GM18870 (cell line): Measurements from ENCODE around the gene NEK8.
"Not testable (repeated sequence)": the region's sequence is repeated elsewhere in the genome, so short reads cannot be mapped to it uniquely, and the experiment has no call there.

Experiments used
- ATAC-seq: cut with Tn5 transposase; IDR thresholded peaks from one replicate; pipeline ENCODE4 v1.9.1; 2021; ENCODE audit warnings: moderate library complexity; ENCODE audit not compliant: unreplicated experiment

NEK8 gene

DNA sequence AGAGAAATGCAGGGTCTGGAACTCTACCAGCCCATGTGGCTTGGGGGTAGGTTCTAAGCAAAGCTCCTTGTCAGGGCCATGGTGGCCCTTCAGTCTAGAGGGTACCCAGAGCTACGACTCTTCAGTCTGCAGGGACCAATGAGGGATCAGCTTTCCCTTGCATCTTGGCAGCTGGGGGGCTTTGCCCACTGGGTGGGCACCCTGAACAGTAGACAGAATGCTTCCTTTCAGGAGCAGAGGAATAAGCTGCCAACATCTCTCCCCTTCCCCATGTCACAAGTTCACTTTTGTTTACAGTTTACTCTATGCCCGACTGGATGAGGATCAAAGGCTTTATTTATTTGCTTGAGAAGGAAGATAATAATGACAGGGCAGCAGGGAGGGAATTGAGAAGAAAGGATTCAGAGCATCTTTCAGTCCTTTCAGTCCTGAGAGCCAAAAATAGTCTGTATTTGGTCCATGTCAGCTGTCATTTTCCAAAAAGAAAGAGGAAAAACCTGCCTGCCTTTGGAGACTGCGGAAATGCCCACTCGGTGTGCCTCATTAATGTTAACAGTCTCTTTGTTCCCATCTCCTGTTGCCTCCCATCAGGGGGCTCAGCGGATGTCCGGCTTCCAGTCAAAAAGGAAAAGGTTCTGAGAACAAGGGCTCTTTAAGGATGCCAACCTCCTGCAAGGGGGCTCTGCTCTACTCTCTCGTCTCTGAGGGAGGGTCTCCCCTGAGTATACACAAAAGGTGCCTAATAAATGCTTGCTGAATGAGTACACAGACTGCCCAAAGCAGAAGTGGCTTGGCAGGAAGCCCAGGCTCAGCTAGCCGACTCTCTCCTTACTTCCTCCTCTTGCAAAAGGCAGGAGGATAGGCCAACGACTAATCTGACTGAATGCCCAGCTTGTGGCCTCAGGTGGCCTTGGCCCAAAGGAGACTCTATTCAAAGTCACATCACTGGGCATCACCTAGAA is 32.3 kb downstream of the NEK8 start:
- ATAC-seq = no peak

DNA sequence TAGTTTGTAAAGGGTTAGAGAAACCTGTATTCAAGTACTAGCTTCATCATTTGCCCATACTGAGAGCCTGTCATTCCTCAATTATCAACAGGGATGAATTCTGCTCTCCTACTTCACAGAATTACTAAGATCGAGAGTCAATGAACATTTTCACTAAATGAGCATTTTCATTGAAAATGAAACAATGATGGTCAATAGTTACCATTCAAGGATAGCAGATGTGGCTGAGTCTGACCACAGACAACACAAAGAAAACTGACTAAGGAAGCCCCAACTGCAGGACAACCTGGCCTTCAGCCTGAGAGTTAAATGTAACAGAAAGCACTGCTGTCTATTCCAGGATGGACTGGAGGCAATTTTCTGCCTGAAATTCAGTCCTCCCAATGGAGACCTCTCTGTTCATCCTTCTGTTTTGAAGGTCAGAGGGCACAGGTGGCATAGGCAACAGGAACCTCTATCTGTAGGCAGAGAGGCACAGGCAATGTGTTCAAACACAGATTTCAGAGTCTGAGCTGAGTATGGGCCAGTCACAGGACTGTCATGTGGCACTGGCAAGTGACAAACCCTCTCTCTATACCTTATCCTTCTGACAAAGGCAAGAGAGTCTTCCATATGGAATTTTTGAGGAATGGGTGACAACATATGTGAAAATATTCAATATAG is 34.7 kb downstream of the NEK8 start:
- ATAC-seq = no peak

DNA sequence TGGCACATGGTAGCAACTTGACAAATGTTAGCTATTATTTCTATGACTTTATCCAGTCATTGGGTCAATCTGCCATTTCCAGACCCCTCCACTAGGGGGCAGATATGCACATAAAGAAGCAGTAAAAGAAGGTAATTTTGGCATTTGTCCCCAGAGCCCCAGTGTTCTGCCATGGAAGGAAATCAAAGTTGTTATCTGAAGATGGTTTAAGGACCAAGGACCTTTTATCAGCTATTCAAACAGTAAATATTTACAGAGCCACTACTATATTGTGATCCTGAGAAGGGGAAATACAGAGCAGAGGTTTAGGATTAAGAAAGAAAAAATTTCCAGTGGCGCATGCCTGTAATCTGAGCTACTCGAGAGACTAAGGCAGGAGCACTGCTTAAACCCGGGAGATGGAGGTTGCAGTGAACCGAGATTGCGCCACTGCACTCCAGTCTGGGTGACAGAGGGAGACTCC is 35.2 kb downstream of the NEK8 start:
- no peak for ATAC-seq

DNA sequence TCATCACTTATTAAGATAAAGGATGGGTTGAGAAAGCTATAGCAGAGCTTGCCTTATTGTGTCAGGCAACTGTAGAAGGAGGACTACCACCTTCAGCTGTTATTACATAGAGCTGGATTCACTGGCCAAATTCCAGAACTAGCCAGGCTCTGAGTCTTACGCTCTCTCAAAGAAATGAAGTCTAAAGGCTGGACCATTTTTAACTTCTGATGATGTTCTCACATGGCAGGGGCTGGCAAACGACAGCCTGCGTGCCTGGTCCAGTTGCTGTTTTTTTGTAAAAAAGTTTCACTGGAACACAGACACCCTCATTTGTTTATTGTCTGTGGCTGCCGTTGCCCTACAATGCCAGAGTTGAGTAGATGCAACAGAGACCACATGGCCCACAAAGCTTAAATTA is 36.5 kb downstream of the NEK8 start:
- ATAC-seq = no peak

DNA sequence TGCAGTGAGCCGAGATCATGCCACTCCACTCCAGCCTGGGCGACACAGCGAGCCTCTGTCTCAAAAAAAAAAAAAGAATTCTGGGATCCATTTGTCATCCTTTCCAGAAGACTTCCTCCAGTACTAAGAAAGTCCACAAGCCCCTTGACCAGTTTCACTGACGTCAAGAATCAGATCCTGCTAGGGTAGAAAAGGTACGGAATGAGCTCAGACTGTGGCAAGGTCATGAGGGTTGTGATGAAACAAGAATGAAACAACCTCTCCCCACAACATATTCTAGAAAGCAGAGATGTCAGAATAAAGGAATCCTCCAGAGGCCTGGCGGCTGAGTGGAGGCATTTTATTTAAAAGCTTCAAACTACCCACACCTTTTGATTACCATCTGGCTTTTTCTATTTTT is 45.1 kb downstream of the NEK8 start:
- ATAC-seq = no peak

DNA sequence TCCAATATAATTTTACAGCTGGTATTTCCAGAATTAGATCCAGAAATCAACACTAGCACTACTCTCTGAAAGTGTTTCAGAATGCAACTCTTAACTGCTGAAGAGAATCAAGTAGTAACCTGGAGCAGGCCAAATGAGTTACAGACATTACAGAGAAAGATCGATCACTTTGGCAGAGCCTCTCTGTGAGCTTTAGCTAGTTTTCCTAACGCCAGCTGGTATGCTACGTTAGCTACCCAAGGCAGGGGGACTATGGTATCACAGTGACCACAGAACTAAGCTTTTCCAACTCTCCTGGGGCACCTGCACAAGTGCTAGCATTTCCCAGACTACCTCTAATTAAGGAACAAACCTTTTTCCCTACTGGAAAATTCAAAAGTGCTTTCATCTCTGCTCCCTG is 45.6 kb downstream of the NEK8 start:
- ATAC-seq = no peak

DNA sequence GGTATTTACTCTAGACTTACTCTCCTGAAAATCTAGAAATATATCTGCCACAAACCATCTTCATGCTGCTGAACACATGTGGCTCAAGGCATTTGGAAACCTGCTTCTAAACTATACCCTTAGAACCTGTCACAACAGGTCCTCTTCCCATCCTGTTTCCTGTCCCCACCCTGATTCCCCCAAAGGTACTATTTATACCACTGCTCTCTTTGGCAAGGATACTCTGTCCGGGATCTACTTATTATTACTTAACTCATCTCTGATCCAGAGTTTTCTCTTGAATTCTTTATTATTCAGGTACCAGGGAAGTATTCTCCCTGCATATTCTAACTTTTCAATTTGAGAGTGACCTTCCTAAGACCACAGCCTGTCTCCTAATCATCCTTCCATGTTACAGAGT is 48.6 kb downstream of the NEK8 start:
- ATAC-seq = no peak

DNA sequence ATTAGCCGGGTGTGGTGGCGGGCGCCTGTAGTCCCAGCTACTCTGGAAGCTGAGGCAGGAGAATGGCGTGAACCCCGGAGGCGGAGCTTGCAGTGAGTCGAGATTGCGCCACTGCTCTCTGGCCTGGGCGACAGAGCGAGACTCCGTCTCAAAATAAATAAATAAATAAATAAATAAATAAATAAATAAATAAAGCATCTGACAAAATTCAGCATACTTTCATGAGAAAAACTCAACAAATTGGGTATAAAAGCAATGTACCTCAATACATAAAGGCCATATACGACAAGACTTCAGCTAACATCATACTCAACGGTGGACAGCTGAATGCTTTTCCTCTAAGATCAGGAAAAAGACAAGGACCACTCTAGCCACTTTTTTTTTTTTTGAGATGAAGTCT is 51.0 kb downstream of the NEK8 start:
- not testable (repeated sequence) for ATAC-seq

DNA sequence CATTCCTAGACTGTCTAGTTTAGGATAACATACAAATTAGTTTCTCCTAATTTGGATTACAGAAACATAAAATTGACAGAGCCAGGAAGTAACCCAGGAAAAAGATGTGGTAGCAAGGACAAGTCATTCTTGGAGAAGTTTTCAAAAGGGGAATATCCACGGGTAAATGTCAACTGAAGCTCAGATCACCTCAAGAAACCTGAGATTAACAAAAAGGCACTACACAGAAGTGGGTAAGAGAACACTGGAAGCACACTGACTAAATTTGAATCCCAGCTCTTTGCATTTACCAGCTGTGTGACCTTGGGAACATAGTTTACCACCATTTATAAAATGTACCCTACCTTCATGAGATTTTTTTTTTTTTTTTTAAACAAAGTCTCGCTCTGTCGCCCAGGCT is 54.6 kb downstream of the NEK8 start:
- no peak for ATAC-seq

DNA sequence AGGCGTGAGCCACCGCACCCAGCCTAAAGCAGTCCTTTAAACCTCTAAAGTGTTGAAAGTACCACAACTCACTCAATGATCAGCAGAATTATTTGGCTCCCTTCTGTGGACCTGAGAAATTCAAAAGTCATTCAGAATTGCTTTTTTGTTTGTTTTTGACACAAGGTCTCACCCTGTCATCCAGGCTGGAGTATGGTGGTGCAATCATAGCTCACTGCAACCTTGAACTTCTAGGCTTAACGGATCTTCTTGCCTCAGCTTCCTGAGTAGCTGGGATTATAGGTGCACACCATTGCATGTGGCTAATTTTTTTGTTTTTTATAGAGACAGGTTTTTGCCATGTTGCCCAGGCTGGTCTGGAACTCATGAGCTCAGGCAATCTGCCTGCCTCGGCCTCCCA is 59.5 kb downstream of the NEK8 start:
- ATAC-seq = no peak
